B cell (primary cell): Measurements from ENCODE around the gene TMEM18. TPM values are rescaled to one million over a fixed set of nuclear protein-coding genes. Genes with fewer than 3 reads are reported as not detected.

Experiments used
- ATAC-seq: fragments of 200-7000 bp; cut with Tn5 transposase; one replicate; pipeline ENCODE4 v1.10.0; 2021; ENCODE audit warnings: low read depth, mild to moderate bottlenecking, moderate number of reproducible peaks, moderate library complexity
- CTCF ChIA-PET: fragments of 350-600 bp; sonication (Branson Sonifier 250); formaldehyde crosslinking; loops from one replicate; lab custom pipeline; 2021; ENCODE audit warnings: antibody characterized with exemption, inconsistent platforms; lab: Charles Lee
- POLR2A ChIA-PET: fragments of 350-600 bp; sonication (Branson Sonifier 250); formaldehyde crosslinking; loops from one replicate; lab custom pipeline; 2021; ENCODE audit warnings: antibody characterized with exemption; lab: Charles Lee
- DNase-seq: peaks from one replicate; pipeline ENCODE4 v3.0.0; 2013
- H2AFZ ChIP-seq: 2 replicates; pipeline ENCODE4 v1.6.1; 2012; ENCODE audit warnings: mild to moderate bottlenecking, low read depth, low read length; ENCODE audit not compliant: insufficient read depth, poor library complexity, severe bottlenecking
- H3K27ac ChIP-seq, 2 donors: 1 replicate in 1 of 2; 2 replicates in 1 of 2; pipeline ENCODE4 v1.5.1; 2012 to 2013; ENCODE audit warnings: low read length in 2 of 2, mild to moderate bottlenecking in 2 of 2, moderate library complexity in 1 of 2
- H3K27me3 ChIP-seq, 4 experiments: fragments of 200-600 bp in 1 of 4; sonication (generic) in 1 of 4; replicated peaks in 1 of 4; 1 replicate in 2 of 4; 2 replicates in 2 of 4; pipeline versions ENCODE4 v1.6.1 to v1.7.0; 2013 to 2016; ENCODE audit warnings: low read length in 3 of 4, mild to moderate bottlenecking in 2 of 4, mixed read lengths in 1 of 4, moderate library complexity in 1 of 4; ENCODE audit not compliant: insufficient read depth in 4 of 4, control insufficient read depth in 3 of 4; ENCODE audit errors: control extremely low read depth in 1 of 4
- H3K36me3 ChIP-seq, 2 experiments: replicated peaks in 1 of 2; 1 replicate in 1 of 2; 2 replicates in 1 of 2; pipeline versions ENCODE4 v1.6.1 to v1.7.1; 2013; ENCODE audit warnings: low read length in 1 of 2; ENCODE audit not compliant: insufficient read depth in 2 of 2, control insufficient read depth in 1 of 2; ENCODE audit errors: control extremely low read depth in 1 of 2, extremely low read depth in 1 of 2
- H3K4me1 ChIP-seq, 2 donors: fragments of 200-600 bp in 1 of 2; sonication (generic) in 1 of 2; 1 replicate in 1 of 2; 2 replicates in 1 of 2; pipeline versions ENCODE4 v1.5.1 to v1.6.1; 2013 to 2017; ENCODE audit warnings: low read length in 2 of 2; ENCODE audit not compliant: control insufficient read depth in 2 of 2, insufficient read depth in 2 of 2
- H3K4me2 ChIP-seq: replicated peaks from 2 replicates; pipeline ENCODE3; 2012; ENCODE audit warnings: mild to moderate bottlenecking, low read depth, low read length; ENCODE audit not compliant: poor library complexity, severe bottlenecking
- H3K4me3 ChIP-seq, 5 experiments: fragments of 200-600 bp in 1 of 5; sonication (generic) in 1 of 5; 1 replicate in 3 of 5; 2 replicates in 2 of 5; pipeline versions ENCODE4 v1.5.1 to v1.7.0; 2011 to 2016; ENCODE audit warnings: low read length in 4 of 5, mild to moderate bottlenecking in 4 of 5, low read depth in 2 of 5, control low read depth in 1 of 5, moderate library complexity in 1 of 5; ENCODE audit not compliant: insufficient read depth in 1 of 5; ENCODE audit errors: control extremely low read depth in 1 of 5, extremely low read depth in 1 of 5
- H3K79me2 ChIP-seq: fragments of 200-600 bp; sonication (generic); one replicate; pipeline ENCODE4 v1.6.0; 2016; ENCODE audit warnings: low read length; ENCODE audit not compliant: control insufficient read depth, insufficient read depth
- H3K9ac ChIP-seq: fragments of 200-600 bp; sonication (generic); 2 replicates; pipeline ENCODE4 v1.6.1; 2017; ENCODE audit warnings: mild to moderate bottlenecking, low read length, moderate library complexity
- H3K9me3 ChIP-seq, 3 donors: one replicate each; pipeline versions ENCODE4 v1.6.1 to v1.7.1; 2013; ENCODE audit warnings: low read length in 2 of 3; ENCODE audit not compliant: control insufficient read depth in 2 of 3, insufficient read depth in 1 of 3; ENCODE audit errors: control extremely low read depth in 1 of 3
- H4K20me1 ChIP-seq: 2 replicates; pipeline ENCODE4 v1.6.0; 2012; ENCODE audit warnings: mild to moderate bottlenecking, low read length; ENCODE audit not compliant: insufficient read depth, control insufficient read depth, poor library complexity, severe bottlenecking
- H3K27ac Mint-ChIP-seq: one replicate; pipeline ENCODE4 v1.8.0; 2021; ENCODE audit warnings: mixed read lengths
- H3K27me3 Mint-ChIP-seq: one replicate; pipeline ENCODE4 v1.8.0; 2021; ENCODE audit warnings: mixed read lengths
- H3K4me1 Mint-ChIP-seq: one replicate; pipeline ENCODE4 v1.8.0; 2021; ENCODE audit warnings: mixed read lengths
- H3K4me3 Mint-ChIP-seq: one replicate; pipeline ENCODE4 v1.8.0; 2021; ENCODE audit warnings: mixed read lengths
- H3K9me3 Mint-ChIP-seq: one replicate; pipeline ENCODE4 v1.8.0; 2022; ENCODE audit warnings: mixed read lengths; ENCODE audit not compliant: insufficient read depth
- EZH2 ChIP-seq: IDR thresholded peaks from 2 replicates; pipeline ENCODE4 v1.6.1; 2012; ENCODE audit warnings: borderline replicate concordance, low read depth, mild to moderate bottlenecking, moderate library complexity, low read length; ENCODE audit not compliant: insufficient read depth, poor library complexity, severe bottlenecking
- WGBS: methylation state at CpG from one replicate; pipeline ENCODE4 v1.1.5; 2013; ENCODE audit warnings: missing lambda C conversion rate; ENCODE audit not compliant: insufficient coverage; 5-methylcytosine and 5-hydroxymethylcytosine counted together
- intact Hi-C: fragments of 100-400 bp; cut with micrococcal nuclease; formaldehyde crosslinking; loops from one replicate; pipeline ENCODE4 v1.10.0; 2022
- polyA plus RNA-seq: library from polyadenylated mRNA; depleted of rRNA; stranded (reverse); fragments of >200 nt; gene quantifications from 2 replicates; pipeline ENCODE4 v1.2.3, GENCODE V29; 2012
- total RNA-seq, 2 donors: library from RNA; stranded (reverse); fragments of 120-200 nt in 1 of 2; gene quantifications; 1 replicate in 1 of 2; 2 replicates in 1 of 2; pipeline versions ENCODE4 v1.2.3 to v1.2.4, GENCODE V29; 2013 to 2022
- TF ChIP-seq, protein P1 (sequence below): fragments of 200-600 bp; IDR thresholded peaks from one replicate; pipeline ENCODE4 v1.8.0; 2022; ENCODE audit warnings: antibody characterized with exemption, mild to moderate bottlenecking

TMEM18 gene
- total and polyA plus RNA-seq, 2 donors (not counting 1 experiment from before 2014, with no cell fraction given) = 14.4 to 38.5 TPM

DNA sequence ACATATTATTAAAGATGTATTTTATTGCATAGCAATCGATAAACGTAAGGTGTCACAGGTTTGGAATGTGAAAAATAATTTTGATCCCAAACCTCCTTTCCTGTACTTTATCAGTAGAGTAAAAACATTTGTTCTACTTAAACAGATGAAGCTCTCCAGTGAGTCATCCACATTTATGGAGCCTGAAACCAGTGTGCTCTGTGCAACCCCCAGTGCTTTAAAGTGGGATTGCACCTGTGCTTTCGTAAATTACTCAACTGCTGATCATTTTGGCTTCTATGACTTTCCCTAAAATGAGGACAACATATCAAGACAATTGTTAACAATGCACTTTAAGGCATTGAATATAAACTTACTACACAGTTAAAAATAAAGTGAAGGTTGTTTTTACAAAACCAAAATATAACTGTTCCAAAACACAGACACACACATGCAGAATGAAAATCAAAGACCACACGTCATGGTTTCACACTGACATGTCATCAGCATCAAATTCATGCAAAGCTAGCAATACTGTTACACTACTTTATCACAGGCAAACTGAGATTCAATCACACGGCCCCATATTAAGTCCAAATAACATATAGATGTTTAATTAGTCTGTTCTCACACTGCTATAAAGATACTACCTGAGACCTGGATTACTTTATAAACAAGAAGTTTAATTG, 9.7 kb downstream of the TMEM18 start:
- H3K4me2 ChIP-seq = no peak overlapping the region
- peaks cover 10% of the 10 kb centered on the region for H3K4me1 Mint-ChIP-seq
- DNase-seq = no peak
- H3K36me3 ChIP-seq = peaks cover 8 to 73% of the 10 kb centered on the region in 2 experiments
- ATAC-seq = peak; percentile 43
- WGBS = 67% methylated on average over 2 of the region's 5 CpGs
- ChIA-PET CTCF (no interaction called here), POLR2A (no interaction called here)
- no peak overlapping the region for H2AFZ ChIP-seq
- H3K9me3 Mint-ChIP-seq = peaks cover 12% of the 10 kb centered on the region
- H3K79me2 ChIP-seq = peaks cover 6% of the 10 kb centered on the region
- no peak overlapping the region for H3K27ac Mint-ChIP-seq
- H3K27me3 ChIP-seq = no peaks in the 10 kb centered on the region
- intact Hi-C loops = no loop called here
- peaks cover 0 to 21% (median 13%) of the 10 kb centered on the region in 3 donors for H3K9me3 ChIP-seq
- no peak overlapping the region for H3K4me3 ChIP-seq
- H3K27me3 Mint-ChIP-seq = no peaks in the 10 kb centered on the region
- no peak overlapping the region for H3K9ac ChIP-seq
- H3K4me3 Mint-ChIP-seq = no peak overlapping the region
- H4K20me1 ChIP-seq = peaks cover 7% of the 10 kb centered on the region
- H3K27ac ChIP-seq = no peak overlapping the region
- H3K4me1 ChIP-seq = peaks cover 1 to 10% of the 10 kb centered on the region in 2 donors
- no peak for TF ChIP-seq EZH2
- TF ChIP-seq, protein P1, sequence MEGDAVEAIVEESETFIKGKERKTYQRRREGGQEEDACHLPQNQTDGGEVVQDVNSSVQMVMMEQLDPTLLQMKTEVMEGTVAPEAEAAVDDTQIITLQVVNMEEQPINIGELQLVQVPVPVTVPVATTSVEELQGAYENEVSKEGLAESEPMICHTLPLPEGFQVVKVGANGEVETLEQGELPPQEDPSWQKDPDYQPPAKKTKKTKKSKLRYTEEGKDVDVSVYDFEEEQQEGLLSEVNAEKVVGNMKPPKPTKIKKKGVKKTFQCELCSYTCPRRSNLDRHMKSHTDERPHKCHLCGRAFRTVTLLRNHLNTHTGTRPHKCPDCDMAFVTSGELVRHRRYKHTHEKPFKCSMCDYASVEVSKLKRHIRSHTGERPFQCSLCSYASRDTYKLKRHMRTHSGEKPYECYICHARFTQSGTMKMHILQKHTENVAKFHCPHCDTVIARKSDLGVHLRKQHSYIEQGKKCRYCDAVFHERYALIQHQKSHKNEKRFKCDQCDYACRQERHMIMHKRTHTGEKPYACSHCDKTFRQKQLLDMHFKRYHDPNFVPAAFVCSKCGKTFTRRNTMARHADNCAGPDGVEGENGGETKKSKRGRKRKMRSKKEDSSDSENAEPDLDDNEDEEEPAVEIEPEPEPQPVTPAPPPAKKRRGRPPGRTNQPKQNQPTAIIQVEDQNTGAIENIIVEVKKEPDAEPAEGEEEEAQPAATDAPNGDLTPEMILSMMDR = peak; percentile 43

DNA sequence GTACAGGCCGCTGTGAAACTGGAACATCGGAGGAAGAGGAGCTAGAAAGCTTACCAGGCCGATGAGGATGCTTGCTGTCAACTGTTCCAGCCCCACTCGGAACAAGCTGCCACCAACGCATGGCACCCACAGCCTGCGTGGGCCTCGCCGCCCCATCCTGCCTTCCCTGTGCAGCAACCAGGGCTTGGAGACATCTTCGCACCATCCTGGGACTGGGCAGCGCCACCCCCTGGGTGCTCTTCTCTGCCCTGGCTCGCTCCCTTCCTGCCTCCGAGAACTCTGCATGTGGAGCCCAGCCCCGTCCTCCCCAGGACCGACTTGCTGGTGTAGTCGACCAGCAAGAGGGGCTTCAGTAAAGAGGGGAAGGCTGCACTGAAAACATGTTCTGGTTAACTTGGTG, 10.8 kb downstream of the TMEM18 start:
- Histone ChIP-seq H3K79me2 (no peaks in the 10 kb centered on the region), H3K4me2 (no peak overlapping the region), H3K27me3 (no peaks in the 10 kb centered on the region), H3K9ac (no peak overlapping the region), H3K9me3 (peaks cover 0 to 21% (median 13%) of the 10 kb centered on the region in 3 donors), H4K20me1 (no peaks in the 10 kb centered on the region), H2AFZ (no peak overlapping the region), H3K27ac (no peak overlapping the region), H3K36me3 (peaks cover 8 to 65% of the 10 kb centered on the region in 2 experiments), H3K4me3 (no peak overlapping the region), H3K4me1 (peaks cover 8 to 18% of the 10 kb centered on the region in 2 donors)
- ATAC-seq = no peak
- intact Hi-C loops = no loop called here
- no peaks in the 10 kb centered on the region for H3K27me3 Mint-ChIP-seq
- 98% methylated on average over 15 of the region's 15 CpGs for WGBS
- no peak for TF ChIP-seq EZH2
- TF ChIP-seq, protein P1 = no peak
- DNase-seq = no peak
- POLR2A ChIA-PET = no interaction called here
- no peak overlapping the region for H3K27ac Mint-ChIP-seq
- H3K9me3 Mint-ChIP-seq = peaks cover 12% of the 10 kb centered on the region
- peaks cover 17% of the 10 kb centered on the region for H3K4me1 Mint-ChIP-seq
- no peak overlapping the region for H3K4me3 Mint-ChIP-seq
- CTCF ChIA-PET = no interaction called here
